Retinal pigment epithelial cell (primary cell): ENCODE data around the gene GJB3.

Experiments
- DNase-seq: peaks from one replicate; pipeline ENCODE4 v3.0.0-alpha.2; 2010; ENCODE audit warnings: low read depth
- H3K4me3 ChIP-seq: 2 replicates; pipeline ENCODE4 v1.5.1; 2011; ENCODE audit warnings: mild to moderate bottlenecking, low read length, control low read depth, moderate library complexity
- CTCF ChIP-seq: conservative IDR thresholded peaks from 2 replicates; pipeline ENCODE4 v1.5.1; 2011; ENCODE audit warnings: low read depth, low read length, control low read depth, inconsistent platforms

Gene GJB3

GRCh38 chr1:34761176-34761761 lies 19.7 kb upstream of the GJB3 start:
- no peak for DNase-seq
- no peak overlapping the region for H3K4me3 ChIP-seq
- no peak for TF ChIP-seq CTCF

GRCh38 chr1:34761776-34762307 lies 19.2 kb upstream of the GJB3 start:
- H3K4me3 ChIP-seq: no peak overlapping the region
- DNase-seq: no peak
- no peak for TF ChIP-seq CTCF

GRCh38 chr1:34762474-34763141 lies 18.4 kb upstream of the GJB3 start:
- no peak for DNase-seq
- TF ChIP-seq CTCF: no peak
- H3K4me3 ChIP-seq: no peak overlapping the region

- no peak overlapping the region for H3K4me3 ChIP-seq
- no peak for DNase-seq
- TF ChIP-seq CTCF: no peak
Measured at GRCh38 chr1:34763142-34763781, 17.8 kb upstream of the GJB3 start.

GRCh38 chr1:34768856-34769255 lies 12.2 kb upstream of the GJB3 start:
- H3K4me3 ChIP-seq: no peak overlapping the region
- TF ChIP-seq CTCF: no peak
- DNase-seq: no peak

GRCh38 chr1:34770891-34771504 lies 10.0 kb upstream of the GJB3 start:
- DNase-seq: no peak
- H3K4me3 ChIP-seq: no peak overlapping the region

More at GRCh38 chr1:34770891-34771504, 10.0 kb upstream of the GJB3 start:
- TF ChIP-seq CTCF: no peak
